Caco-2 (cell line): ENCODE results near the gene ZFP90. TPM values are rescaled to one million over a fixed set of nuclear protein-coding genes. Genes with fewer than 3 reads are reported as not detected.

Experiments used
- BruUV-seq: library from RNA; stranded (reverse); fragments of 400-500 nt; replicated peaks from 2 replicates; lab custom pipeline; 2021; lab: Mats Ljungman, UMichigan
- CTCF ChIA-PET: fragments of 300-600 bp; sonication (Branson Sonifier 250); formaldehyde crosslinking; loops from one replicate; lab custom pipeline; 2022; ENCODE audit warnings: antibody characterized with exemption; lab: Charles Lee
- POLR2A ChIA-PET: fragments of 300-600 bp; sonication (Branson Sonifier 250); formaldehyde crosslinking; loops from one replicate; lab custom pipeline; 2022; ENCODE audit warnings: antibody characterized with exemption; lab: Charles Lee
- DNase-seq, 2 experiments: peaks; one replicate each; pipeline versions ENCODE4 v3.0.0 to v3.0.0-alpha.2; 2020 to 2022
- H3K27me3 ChIP-seq: replicated peaks from 2 replicates; pipeline ENCODE4 v1.6.0; 2011; ENCODE audit warnings: low read length; ENCODE audit not compliant: control insufficient read depth, insufficient read depth
- H3K36me3 ChIP-seq: 2 replicates; pipeline ENCODE4 v1.5.1; 2011; ENCODE audit warnings: low read length; ENCODE audit not compliant: control insufficient read depth, insufficient read depth
- H3K4me1 ChIP-seq: fragments of 250-450 bp; sonication (Bioruptor Pico); 2 replicates; pipeline ENCODE4 v1.5.1; 2020; ENCODE audit warnings: mild to moderate bottlenecking
- H3K4me3 ChIP-seq: 2 replicates; pipeline ENCODE4 v1.5.1; 2011; ENCODE audit warnings: low read depth, mild to moderate bottlenecking, control low read depth, low read length
- H3K9me3 ChIP-seq: fragments of 250-450 bp; sonication (Bioruptor Pico); 2 replicates; pipeline ENCODE4 v1.5.1; 2020; ENCODE audit warnings: mild to moderate bottlenecking, moderate library complexity
- H3K27ac Mint-ChIP-seq: one replicate; pipeline ENCODE4 v1.8.0; 2022; ENCODE audit warnings: mixed read lengths; ENCODE audit not compliant: unreplicated experiment
- H3K27me3 Mint-ChIP-seq: one replicate; pipeline ENCODE4 v1.8.0; 2022; ENCODE audit warnings: mixed read lengths; ENCODE audit not compliant: insufficient read depth, unreplicated experiment
- H3K36me3 Mint-ChIP-seq: one replicate; pipeline ENCODE4 v1.8.0; 2022; ENCODE audit warnings: mild to moderate bottlenecking, mixed read lengths; ENCODE audit not compliant: insufficient read depth, unreplicated experiment
- H3K4me1 Mint-ChIP-seq: one replicate; pipeline ENCODE4 v1.8.0; 2022; ENCODE audit warnings: low read depth, mixed read lengths; ENCODE audit not compliant: unreplicated experiment
- H3K4me3 Mint-ChIP-seq: one replicate; pipeline ENCODE4 v1.8.0; 2022; ENCODE audit warnings: mild to moderate bottlenecking, moderate library complexity, mixed read lengths; ENCODE audit not compliant: unreplicated experiment
- H3K9me3 Mint-ChIP-seq: one replicate; pipeline ENCODE4 v1.8.0; 2022; ENCODE audit warnings: mixed read lengths; ENCODE audit not compliant: unreplicated experiment
- CTCF ChIP-seq, 2 experiments: fragments of 200-600 bp in 1 of 2; IDR thresholded peaks; 1 replicate in 1 of 2; 2 replicates in 1 of 2; pipeline versions ENCODE4 v1.5.1 to v1.8.0; 2011 to 2022; ENCODE audit warnings: antibody characterized with exemption in 1 of 2, control low read depth in 1 of 2, inconsistent platforms in 1 of 2, low read depth in 1 of 2, low read length in 1 of 2, mild to moderate bottlenecking in 1 of 2, moderate library complexity in 1 of 2; ENCODE audit not compliant: insufficient read depth in 1 of 2, severe bottlenecking in 1 of 2, unreplicated experiment in 1 of 2
- intact Hi-C: fragments of 100-400 bp; cut with micrococcal nuclease; formaldehyde crosslinking; loops from one replicate; pipeline ENCODE4 v1.10.0; 2022; ENCODE audit not compliant: unreplicated experiment
- total RNA-seq: library from RNA; stranded (reverse); gene quantifications from 2 replicates; pipeline ENCODE4 v1.2.3, GENCODE V29; 2022

ZFP90 gene
- total RNA-seq, 1 experiment from 2014 or later: 23.2 TPM

- Mint-ChIP-seq H3K36me3 (peaks cover 6% of the 10 kb centered on the region), H3K4me3 (no peak overlapping the region), H3K27ac (no peak overlapping the region), H3K27me3 (no peaks in the 10 kb centered on the region), H3K4me1 (no peaks in the 10 kb centered on the region), H3K9me3 (peaks cover 10% of the 10 kb centered on the region)
- no peaks in the 10 kb centered on the region for H3K27me3 ChIP-seq
- CTCF ChIA-PET: no interaction called here
- BruUV-seq: no TSS peak
- POLR2A ChIA-PET: interaction anchor here (0.5 kb wide), 1 partner anchor 84 kb away, joined by 4 read pairs; no protein-coding TSS in a partner anchor
- no peak for TF ChIP-seq CTCF (IDR thresholded peaks at IDR 0.05; ENCODE audit: insufficient read depth in 1 of 2, low read depth in 1 of 2, low read length in 1 of 2, severe bottlenecking in 1 of 2, unreplicated experiment in 1 of 2)
- no peaks in the 10 kb centered on the region for H3K4me1 ChIP-seq
- H3K36me3 ChIP-seq: no peaks in the 10 kb centered on the region
- H3K4me3 ChIP-seq: no peak overlapping the region
- intact Hi-C loops: no loop called here
- H3K9me3 ChIP-seq: peaks cover 11% of the 10 kb centered on the region; the same call in 1 of the 2 replicates
- DNase-seq: no peak
These were observed 42.4 kb upstream of the ZFP90 start for GRCh38 chr16:68496689-68497088.

DNA sequence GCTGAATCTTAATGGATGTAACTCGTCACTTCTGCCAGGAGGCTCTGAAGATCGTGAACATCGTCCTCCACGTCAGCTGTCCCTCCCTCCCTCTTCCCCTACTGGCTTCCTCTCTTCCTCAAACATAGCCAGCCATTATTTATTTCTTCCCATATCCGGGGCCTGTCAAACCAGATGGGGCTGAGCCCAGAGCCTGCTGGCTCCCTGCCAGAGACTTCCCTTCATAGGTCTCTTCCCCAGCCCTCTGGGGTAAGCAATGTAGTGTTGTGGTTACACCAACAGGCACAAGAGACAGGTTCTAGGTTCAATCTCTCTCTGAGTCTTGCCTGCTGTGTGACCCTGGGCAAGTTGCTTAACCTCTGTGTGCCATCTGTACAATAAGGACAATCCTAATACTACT, 40.1 kb upstream of the ZFP90 start:
- no peak for TF ChIP-seq CTCF (IDR thresholded peaks at IDR 0.05; ENCODE audit: insufficient read depth in 1 of 2, low read depth in 1 of 2, low read length in 1 of 2, severe bottlenecking in 1 of 2, unreplicated experiment in 1 of 2)
- intact Hi-C loops: no loop called here
- Histone ChIP-seq H3K36me3 (no peaks in the 10 kb centered on the region), H3K4me1 (no peaks in the 10 kb centered on the region), H3K27me3 (no peaks in the 10 kb centered on the region), H3K4me3 (no peak overlapping the region), H3K9me3 (peaks cover 6% of the 10 kb centered on the region; the same call in 1 of the 2 replicates)
- no peak overlapping the region for H3K4me3 Mint-ChIP-seq
- no peaks in the 10 kb centered on the region for H3K36me3 Mint-ChIP-seq
- no peak overlapping the region for H3K27ac Mint-ChIP-seq
- BruUV-seq: no TSS peak
- H3K27me3 Mint-ChIP-seq: no peaks in the 10 kb centered on the region
- CTCF ChIA-PET: no interaction called here
- POLR2A ChIA-PET: no interaction called here
- no peak for DNase-seq
- peaks cover 7% of the 10 kb centered on the region for H3K9me3 Mint-ChIP-seq
- H3K4me1 Mint-ChIP-seq: no peaks in the 10 kb centered on the region

DNA sequence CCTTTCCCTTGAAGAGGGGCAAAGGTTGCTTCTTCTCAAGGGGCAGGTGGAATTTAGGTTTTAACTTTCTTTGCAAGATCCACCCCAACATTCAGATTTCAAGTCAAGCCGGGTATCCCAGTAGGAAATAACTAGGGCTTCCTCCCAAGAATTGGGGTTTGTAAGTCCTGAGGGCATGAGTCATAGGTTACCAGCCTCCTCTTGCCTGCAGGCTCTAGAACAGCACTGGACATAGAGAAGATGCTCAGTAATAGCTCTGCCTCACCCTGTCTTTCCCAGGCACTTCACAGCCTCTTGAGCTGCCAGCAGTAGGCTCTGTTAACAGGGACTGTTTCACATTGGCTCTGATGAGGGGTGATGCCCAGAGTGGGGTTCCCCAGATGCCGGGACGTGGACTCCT, 35.8 kb upstream of the ZFP90 start:
- TF ChIP-seq CTCF (IDR thresholded peaks at IDR 0.05; ENCODE audit: insufficient read depth in 1 of 2, low read depth in 1 of 2, low read length in 1 of 2, severe bottlenecking in 1 of 2, unreplicated experiment in 1 of 2): no peak
- CTCF ChIA-PET: no interaction called here
- H3K27ac Mint-ChIP-seq: no peak overlapping the region

More for the DNA sequence above, 35.8 kb upstream of the ZFP90 start:
- no TSS peak for BruUV-seq
- POLR2A ChIA-PET: no interaction called here
- H3K36me3 ChIP-seq: no peaks in the 10 kb centered on the region
- Mint-ChIP-seq H3K36me3 (no peaks in the 10 kb centered on the region), H3K4me1 (no peaks in the 10 kb centered on the region), H3K4me3 (no peak overlapping the region), H3K27me3 (peaks cover 11% of the 10 kb centered on the region), H3K9me3 (no peaks in the 10 kb centered on the region)
- DNase-seq: no peak
- H3K9me3 ChIP-seq: no peaks in the 10 kb centered on the region
- intact Hi-C loops: no loop called here
- no peaks in the 10 kb centered on the region for H3K4me1 ChIP-seq
- peaks cover 1% of the 10 kb centered on the region; the same call in 1 of the 2 replicates for H3K27me3 ChIP-seq
- no peak overlapping the region for H3K4me3 ChIP-seq
